ENCODE data around the gene DDX56. TPM values are rescaled to one million over a fixed set of nuclear protein-coding genes. Genes with fewer than 3 reads are reported as not detected.

Gene DDX56
- polyA plus RNA-seq, 1 donor (not counting 4 experiments of a cell fraction or from before 2014, with no cell fraction given) = 79.9 TPM

GRCh38 chr7:44604941-44605340 lies 31.2 kb upstream of the DDX56 start:
- Histone ChIP-seq H3K27me3 (ENCODE audit: control insufficient read depth, extremely low read depth, insufficient read depth, low read length) (no peaks in the 10 kb centered on the region), H4K20me1 (ENCODE audit: control insufficient read depth, extremely low read depth, insufficient read depth, low read length) (no peaks in the 10 kb centered on the region), H3K9me3 (ENCODE audit: control insufficient read depth, low read depth, low read length) (no peaks in the 10 kb centered on the region), H3K4me1 (ENCODE audit: control insufficient read depth, extremely low read depth, insufficient read depth, low read length) (peaks cover 18% of the 10 kb centered on the region), H3K9ac (ENCODE audit: control insufficient read depth, extremely low read depth, insufficient read depth, low read length) (no peak overlapping the region), H3K27ac (ENCODE audit: control insufficient read depth, insufficient read depth, low read length) (no peak overlapping the region), H3K79me2 (ENCODE audit: control insufficient read depth, insufficient read depth, low read length) (peaks cover 30% of the 10 kb centered on the region), H3K9me1 (ENCODE audit: control insufficient read depth, extremely low read depth, insufficient read depth, low read length) (no peaks in the 10 kb centered on the region), H2AFZ (ENCODE audit: control insufficient read depth, low read length) (no peak overlapping the region), H3K36me3 (ENCODE audit: control insufficient read depth in 2 of 2, extremely low read depth in 1 of 2, insufficient read depth in 2 of 2, low read length in 2 of 2) (no peaks in the 10 kb centered on the region), H3K4me3 (ENCODE audit: control insufficient read depth in 2 of 3, extremely low read depth in 1 of 3, insufficient read depth in 2 of 3, low read depth in 1 of 3, low read length in 3 of 3) (no peak overlapping the region), H3K4me2 (ENCODE audit: control insufficient read depth, extremely low read depth, insufficient read depth, low read depth, low read length) (no peak overlapping the region)
- dilution Hi-C loops (cut with MboI; ENCODE audit: extremely low pct_ligation_motif_present, low sequenced_read_pairs) = no loop called here
- no peak for TF ChIP-seq EZH2 (IDR thresholded peaks at IDR 0.05; ENCODE audit: low read length)
- TF ChIP-seq, protein P1, sequence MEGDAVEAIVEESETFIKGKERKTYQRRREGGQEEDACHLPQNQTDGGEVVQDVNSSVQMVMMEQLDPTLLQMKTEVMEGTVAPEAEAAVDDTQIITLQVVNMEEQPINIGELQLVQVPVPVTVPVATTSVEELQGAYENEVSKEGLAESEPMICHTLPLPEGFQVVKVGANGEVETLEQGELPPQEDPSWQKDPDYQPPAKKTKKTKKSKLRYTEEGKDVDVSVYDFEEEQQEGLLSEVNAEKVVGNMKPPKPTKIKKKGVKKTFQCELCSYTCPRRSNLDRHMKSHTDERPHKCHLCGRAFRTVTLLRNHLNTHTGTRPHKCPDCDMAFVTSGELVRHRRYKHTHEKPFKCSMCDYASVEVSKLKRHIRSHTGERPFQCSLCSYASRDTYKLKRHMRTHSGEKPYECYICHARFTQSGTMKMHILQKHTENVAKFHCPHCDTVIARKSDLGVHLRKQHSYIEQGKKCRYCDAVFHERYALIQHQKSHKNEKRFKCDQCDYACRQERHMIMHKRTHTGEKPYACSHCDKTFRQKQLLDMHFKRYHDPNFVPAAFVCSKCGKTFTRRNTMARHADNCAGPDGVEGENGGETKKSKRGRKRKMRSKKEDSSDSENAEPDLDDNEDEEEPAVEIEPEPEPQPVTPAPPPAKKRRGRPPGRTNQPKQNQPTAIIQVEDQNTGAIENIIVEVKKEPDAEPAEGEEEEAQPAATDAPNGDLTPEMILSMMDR (optimal IDR thresholded peaks at IDR 0.05 in 1 of 3, IDR thresholded peaks at IDR 0.05 in 1 of 3, conservative IDR thresholded peaks at IDR 0.05 in 1 of 3; ENCODE audit: extremely low read depth in 1 of 3, insufficient read depth in 2 of 3, low read length in 3 of 3) = no peak
- DNase-seq (ENCODE audit: low read depth, low spot score) = no peak
- no peak for FAIRE-seq

DNA sequence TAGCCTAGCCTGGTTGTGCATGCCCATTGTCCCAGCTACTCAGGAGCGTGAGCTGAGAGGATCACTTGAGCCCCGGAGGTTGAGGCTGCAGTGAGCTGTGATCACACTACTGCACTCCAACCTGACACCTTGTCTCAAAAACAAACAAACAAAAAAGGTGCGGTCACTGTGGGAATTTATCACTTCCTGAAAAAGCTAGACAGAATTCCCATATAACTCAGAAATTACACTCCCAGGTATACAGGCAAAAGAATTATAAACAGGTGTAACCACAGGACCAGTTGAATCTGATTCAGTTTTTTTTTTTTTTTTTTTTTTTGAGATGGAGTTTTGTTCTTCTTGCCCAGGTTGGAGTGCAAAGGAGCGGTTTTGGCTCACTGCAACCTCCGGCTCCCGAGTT lies 29.5 kb upstream of the DDX56 start:
- Histone ChIP-seq H2AFZ (ENCODE audit: control insufficient read depth, low read length) (no peak overlapping the region), H4K20me1 (ENCODE audit: control insufficient read depth, extremely low read depth, insufficient read depth, low read length) (no peaks in the 10 kb centered on the region), H3K4me1 (ENCODE audit: control insufficient read depth, extremely low read depth, insufficient read depth, low read length) (peaks cover 10% of the 10 kb centered on the region), H3K27me3 (ENCODE audit: control insufficient read depth, extremely low read depth, insufficient read depth, low read length) (no peaks in the 10 kb centered on the region), H3K4me2 (ENCODE audit: control insufficient read depth, extremely low read depth, insufficient read depth, low read depth, low read length) (no peak overlapping the region), H3K9me3 (ENCODE audit: control insufficient read depth, low read depth, low read length) (no peaks in the 10 kb centered on the region), H3K9ac (ENCODE audit: control insufficient read depth, extremely low read depth, insufficient read depth, low read length) (no peak overlapping the region), H3K36me3 (ENCODE audit: control insufficient read depth in 2 of 2, extremely low read depth in 1 of 2, insufficient read depth in 2 of 2, low read length in 2 of 2) (no peaks in the 10 kb centered on the region), H3K27ac (ENCODE audit: control insufficient read depth, insufficient read depth, low read length) (no peak overlapping the region), H3K9me1 (ENCODE audit: control insufficient read depth, extremely low read depth, insufficient read depth, low read length) (no peaks in the 10 kb centered on the region), H3K4me3 (ENCODE audit: control insufficient read depth in 2 of 3, extremely low read depth in 1 of 3, insufficient read depth in 2 of 3, low read depth in 1 of 3, low read length in 3 of 3) (no peak overlapping the region), H3K79me2 (ENCODE audit: control insufficient read depth, insufficient read depth, low read length) (peaks cover 13% of the 10 kb centered on the region)
- FAIRE-seq = no peak
- TF ChIP-seq, protein P1 (optimal IDR thresholded peaks at IDR 0.05 in 1 of 3, IDR thresholded peaks at IDR 0.05 in 1 of 3, conservative IDR thresholded peaks at IDR 0.05 in 1 of 3; ENCODE audit: extremely low read depth in 1 of 3, insufficient read depth in 2 of 3, low read length in 3 of 3) = no peak
- TF ChIP-seq EZH2 (IDR thresholded peaks at IDR 0.05; ENCODE audit: low read length) = no peak
- DNase-seq (ENCODE audit: low read depth, low spot score) = no peak
- dilution Hi-C loops (cut with MboI; ENCODE audit: extremely low pct_ligation_motif_present, low sequenced_read_pairs) = no loop called here
